Endothelial cell of umbilical vein (primary cell): ENCODE data around the gene LSMEM2. TPM values are rescaled to one million over a fixed set of nuclear protein-coding genes. Genes with fewer than 3 reads are reported as not detected.
A peak's percentile ranks its signal among the peaks of the same experiment; 100 is the strongest.

Experiments used
- BruUV-seq: library from RNA; stranded (reverse); fragments of 400-500 nt; replicated peaks from 2 replicates; lab custom pipeline; 2021; lab: Mats Ljungman, UMichigan
- CTCF ChIA-PET: fragments of 300-600, 350-600 bp; sonication (Branson Sonifier 250); formaldehyde crosslinking; loops from one replicate; lab custom pipeline; 2021; ENCODE audit warnings: antibody characterized with exemption, inconsistent platforms; lab: Charles Lee
- POLR2A ChIA-PET: fragments of 300-600, 350-600 bp; sonication (Branson Sonifier 250); formaldehyde crosslinking; loops from one replicate; lab custom pipeline; 2021; ENCODE audit warnings: antibody characterized with exemption, inconsistent platforms; lab: Charles Lee
- DNase-seq: peaks from one replicate; pipeline ENCODE4 v3.0.0-alpha.2; 2011; ENCODE audit warnings: low read depth, low spot score
- FAIRE-seq: peaks from 2 replicates; lab custom pipeline; 2011; peaks lifted over from hg19 to GRCh38; lab: Jason Lieb, UNC
- H2AFZ ChIP-seq: 2 replicates; pipeline ENCODE4 v1.6.0; 2012; ENCODE audit warnings: low read depth, low read length, control low read depth, inconsistent platforms
- H3K27ac ChIP-seq: 2 replicates; pipeline ENCODE4 v1.5.1; 2011; ENCODE audit warnings: low read depth, mild to moderate bottlenecking, control low read depth, low read length, moderate library complexity; ENCODE audit not compliant: insufficient read depth
- H3K27me3 ChIP-seq, 2 experiments: 2 replicates each; pipeline versions ENCODE4 v1.6.0 to v1.6.1; 2011; ENCODE audit warnings: low read length in 2 of 2, mixed read lengths in 1 of 2; ENCODE audit not compliant: control insufficient read depth in 2 of 2, insufficient read depth in 2 of 2
- H3K36me3 ChIP-seq, 2 experiments: 2 replicates in 1 of 2; 3 replicates in 1 of 2; pipeline ENCODE4 v1.5.1; 2011; ENCODE audit warnings: low read length in 2 of 2, mild to moderate bottlenecking in 1 of 2, moderate library complexity in 1 of 2; ENCODE audit not compliant: control insufficient read depth in 2 of 2, insufficient read depth in 2 of 2; ENCODE audit errors: extremely low read depth in 1 of 2
- H3K4me1 ChIP-seq: 3 replicates; pipeline ENCODE4 v1.5.1; 2011; ENCODE audit warnings: mild to moderate bottlenecking, low read length; ENCODE audit not compliant: control insufficient read depth, insufficient read depth; ENCODE audit errors: extremely low read depth
- H3K4me2 ChIP-seq: 2 replicates; pipeline ENCODE4 v1.6.1; 2011; ENCODE audit warnings: low read length, control low read depth, mixed read lengths; ENCODE audit not compliant: insufficient read depth
- H3K4me3 ChIP-seq, 3 experiments: fragments of 200-600 bp in 1 of 3; sonication (generic), shearing (Covaris generic) in 1 of 3; replicated peaks in 1 of 3; 2 replicates each; pipeline ENCODE4 v1.5.1; 2011 to 2016; ENCODE audit warnings: control low read depth in 3 of 3, low read length in 3 of 3, mild to moderate bottlenecking in 2 of 3, inconsistent platforms in 1 of 3, low read depth in 1 of 3, moderate library complexity in 1 of 3; ENCODE audit not compliant: insufficient read depth in 1 of 3
- H3K79me2 ChIP-seq: 2 replicates; pipeline ENCODE4 v1.6.0; 2012; ENCODE audit warnings: low read length, inconsistent platforms; ENCODE audit not compliant: control insufficient read depth, insufficient read depth
- H3K9ac ChIP-seq: replicated peaks from 2 replicates; pipeline ENCODE3; 2011; ENCODE audit warnings: low read length, control low read depth; ENCODE audit not compliant: insufficient read depth; ENCODE audit errors: extremely low read depth
- H3K9me1 ChIP-seq: replicated peaks from 3 replicates; pipeline ENCODE4 v1.6.0; 2011; ENCODE audit warnings: mild to moderate bottlenecking, low read length; ENCODE audit not compliant: control insufficient read depth, insufficient read depth; ENCODE audit errors: extremely low read depth
- H3K9me3 ChIP-seq: replicated peaks from 2 replicates; pipeline ENCODE4 v1.5.1; 2012; ENCODE audit warnings: low read length, inconsistent platforms; ENCODE audit not compliant: control insufficient read depth, insufficient read depth
- H4K20me1 ChIP-seq: replicated peaks from 2 replicates; pipeline ENCODE3; 2011; ENCODE audit warnings: mild to moderate bottlenecking, low read length; ENCODE audit not compliant: control insufficient read depth, insufficient read depth; ENCODE audit errors: extremely low read depth
- CTCF ChIP-seq, 2 donors: IDR thresholded peaks; 1 replicate in 1 of 2; 2 replicates in 1 of 2; pipeline ENCODE4 v1.5.1; 2011; ENCODE audit warnings: low read length in 2 of 2, mild to moderate bottlenecking in 2 of 2, moderate library complexity in 2 of 2, control low read depth in 1 of 2, inconsistent platforms in 1 of 2, low read depth in 1 of 2; ENCODE audit not compliant: insufficient read depth in 1 of 2; ENCODE audit errors: extremely low read depth in 1 of 2
- EZH2 ChIP-seq: IDR thresholded peaks from 2 replicates; pipeline ENCODE4 v1.6.1; 2012; ENCODE audit warnings: borderline replicate concordance, low read depth, mild to moderate bottlenecking, moderate library complexity, low read length, inconsistent platforms; ENCODE audit not compliant: severe bottlenecking
- FOS ChIP-seq: IDR thresholded peaks from 2 replicates; pipeline ENCODE4 v1.6.1; 2011; ENCODE audit warnings: mild to moderate bottlenecking, low read length, moderate library complexity, borderline replicate concordance; ENCODE audit not compliant: insufficient read depth
- GATA2 ChIP-seq: IDR thresholded peaks from 2 replicates; pipeline ENCODE4 v1.7.0; 2011; ENCODE audit warnings: low read depth, mild to moderate bottlenecking, moderate library complexity, mixed read lengths, low read length; ENCODE audit not compliant: insufficient read length, insufficient read depth
- JUN ChIP-seq: IDR thresholded peaks from 2 replicates; pipeline ENCODE4 v1.6.1; 2011; ENCODE audit warnings: borderline replicate concordance, low read depth; ENCODE audit not compliant: insufficient read length, insufficient read depth
- MYC ChIP-seq: IDR thresholded peaks from one replicate; pipeline ENCODE4 v1.6.1; 2011; ENCODE audit warnings: mild to moderate bottlenecking, low read depth, low read length
- POLR2A ChIP-seq: IDR thresholded peaks from 2 replicates; pipeline ENCODE4 v1.6.1; 2012; ENCODE audit warnings: low read depth, mild to moderate bottlenecking, control low read depth, low read length
- POLR2AphosphoS5 ChIP-seq: IDR thresholded peaks from 2 replicates; pipeline ENCODE4 v1.6.1; 2012; ENCODE audit warnings: low read depth, mild to moderate bottlenecking, control low read depth, low read length, moderate library complexity; ENCODE audit not compliant: insufficient read depth
- dilution Hi-C: fragments of 300-500 bp; cut with MboI; formaldehyde crosslinking; loops from one replicate; pipeline ENCODE4 v1.15.0; 2019; ENCODE audit warnings: low sequenced_read_pairs; ENCODE audit not compliant: extremely low pct_ligation_motif_present
- intact Hi-C: fragments of 100-400 bp; cut with micrococcal nuclease; formaldehyde crosslinking; loops from one replicate; pipeline ENCODE4 v1.10.0; 2022
- polyA plus RNA-seq, 4 experiments: library from polyadenylated mRNA; depleted of rRNA in 3 of 4; stranded (reverse) in 3 of 4; unstranded in 1 of 4; fragments of >200 nt; gene quantifications; 2 replicates each; pipeline versions ENCODE4 v1.2.1 to v1.2.3, GENCODE V29; 2011 to 2012; ENCODE audit warnings: missing spikeins in 1 of 4
- total RNA-seq: library from RNA; stranded (reverse); gene quantifications from 2 replicates; pipeline ENCODE4 v1.2.3, GENCODE V29; 2021
- TF ChIP-seq, protein P1 (sequence below): IDR thresholded peaks from 2 replicates; pipeline ENCODE4 v1.6.1; 2011; ENCODE audit not compliant: insufficient read depth, insufficient read length

LSMEM2 gene
- total and polyA plus RNA-seq, 2 donors (not counting 3 experiments of a cell fraction or from before 2014, with no cell fraction given) = not detected

- peak within 1 kb of the TSS; percentile 75 for H3K9ac ChIP-seq
- dilution Hi-C loops (no loop called here), intact Hi-C loops (loop anchor here (1.0 to 2.0 kb wide), 4 partner anchors 24 to 60 kb away; partner anchors contain the start of gene TMEM115)
- H3K79me2 ChIP-seq = no peaks in the 10 kb centered on the region
- POLR2A ChIA-PET = interaction anchor here (1.0 to 1.5 kb wide), 5 partner anchors 16 to 64 kb away, joined by 3 to 5 read pairs (median 3); no protein-coding TSS in a partner anchor
- TF ChIP-seq CTCF (IDR thresholded peaks at IDR 0.05; ENCODE audit: extremely low read depth in 1 of 2, insufficient read depth in 1 of 2, low read depth in 1 of 2, low read length in 2 of 2) (peak in 1 of 2 donors; percentile 39), EZH2 (no peak), POLR2AphosphoS5 (peak; percentile 92), POLR2A (peak; percentile 97), FOS (no peak), GATA2 (no peak), JUN (no peak), MYC (no peak)
- TF ChIP-seq, protein P1, sequence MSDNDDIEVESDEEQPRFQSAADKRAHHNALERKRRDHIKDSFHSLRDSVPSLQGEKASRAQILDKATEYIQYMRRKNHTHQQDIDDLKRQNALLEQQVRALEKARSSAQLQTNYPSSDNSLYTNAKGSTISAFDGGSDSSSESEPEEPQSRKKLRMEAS = peak; percentile 70
- peak within 1 kb of the TSS; percentile 70 for H3K27ac ChIP-seq
- H3K4me3 ChIP-seq = peak within 1 kb of the TSS; percentile 51 to 69 (median 64)
- CTCF ChIA-PET = interaction anchor here (0.9 to 2.6 kb wide), 6 partner anchors 19 to 73 kb away, joined by 3 to 36 read pairs (median 4); partner anchors contain the start of genes HYAL2 and TUSC2
- no peaks in the 10 kb centered on the region for H3K27me3 ChIP-seq
- BruUV-seq = no TSS peak
- H2AFZ ChIP-seq = peak within 1 kb of the TSS; percentile 79
- no peaks in the 10 kb centered on the region for H3K36me3 ChIP-seq
- FAIRE-seq = peak; percentile 100
- peak within 1 kb of the TSS; percentile 79 for H3K4me2 ChIP-seq
- H3K9me1 ChIP-seq = no peaks in the 10 kb centered on the region
- H4K20me1 ChIP-seq = no peaks in the 10 kb centered on the region
- peak; percentile 100 for DNase-seq
- no peaks in the 10 kb centered on the region for H3K9me3 ChIP-seq
- H3K4me1 ChIP-seq = peaks cover 25% of the 10 kb centered on the region
These were observed 20.1 kb downstream of the LSMEM2 start, which contains the start of the genes HYAL3 and NAA80 for GRCh38 chr3:50298836-50299637. TSS of gene HYAL3 (minus strand) at chr3:50299405. CDS start at chr3:50295602, 3,803 bp downstream. TSS of gene NAA80 (minus strand) at chr3:50299405. CDS start at chr3:50297463, 1,942 bp downstream.
